Activated naive CD8-positive, alpha-beta T cell treated with anti-CD3 and anti-CD28 coated beads, Interleukin-2, amount 50 U/mL, for 24 hours (primary cell): ENCODE measurements around the gene ZNF468.

Experiments used
- ATAC-seq: fragments of 150-1000 bp; cut with Tn5 transposase; one replicate; pipeline ENCODE4 v1.10.0; 2021
- DNase-seq: peaks from one replicate; pipeline ENCODE4 v3.0.0; 2021
- H3K27ac Mint-ChIP-seq: one replicate; pipeline ENCODE4 v1.8.0; 2021; ENCODE audit warnings: mild to moderate bottlenecking, mixed read lengths
- H3K27me3 Mint-ChIP-seq: one replicate; pipeline ENCODE4 v1.8.0; 2021; ENCODE audit warnings: mixed read lengths
- H3K36me3 Mint-ChIP-seq: one replicate; pipeline ENCODE4 v1.8.0; 2021; ENCODE audit warnings: low read depth, mixed read lengths
- H3K4me1 Mint-ChIP-seq: one replicate; pipeline ENCODE4 v1.8.0; 2021; ENCODE audit warnings: mixed read lengths
- H3K4me3 Mint-ChIP-seq: one replicate; pipeline ENCODE4 v1.8.0; 2021; ENCODE audit warnings: mild to moderate bottlenecking, moderate library complexity, mixed read lengths
- H3K9me3 Mint-ChIP-seq: one replicate; pipeline ENCODE4 v1.8.0; 2021; ENCODE audit warnings: mixed read lengths

ZNF468 gene

DNA sequence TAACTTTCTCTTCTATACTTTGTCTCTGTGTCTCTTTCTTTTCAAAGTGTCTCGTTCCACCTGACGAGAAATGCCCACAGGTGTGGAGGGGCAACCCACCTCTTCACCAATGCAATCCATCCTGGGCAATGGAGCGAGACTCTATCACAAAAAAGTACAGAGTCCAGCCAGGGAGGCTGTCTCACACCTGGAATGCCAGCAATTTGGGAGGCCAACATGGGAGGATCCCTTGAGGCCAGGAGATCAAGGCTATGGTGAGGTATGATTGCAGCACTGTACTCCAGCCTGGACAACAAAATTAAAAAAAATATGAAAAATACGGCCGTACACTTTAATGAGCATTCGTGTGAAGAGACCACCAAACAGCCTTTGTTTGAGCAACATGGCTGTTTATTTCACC, 68.0 kb downstream of the ZNF468 start:
- H3K9me3 Mint-ChIP-seq, result peaks cover 43% of the 10 kb centered on the region
- H3K4me1 Mint-ChIP-seq, result peaks cover 26% of the 10 kb centered on the region
- H3K27me3 Mint-ChIP-seq, result no peaks in the 10 kb centered on the region
- ATAC-seq, result no peak
- peaks cover 41% of the 10 kb centered on the region for H3K36me3 Mint-ChIP-seq
- no peak for DNase-seq
- no peak overlapping the region for H3K4me3 Mint-ChIP-seq
- H3K27ac Mint-ChIP-seq, result no peak overlapping the region
